ENCODE data around the gene LRP1B.

LRP1B gene

DNA sequence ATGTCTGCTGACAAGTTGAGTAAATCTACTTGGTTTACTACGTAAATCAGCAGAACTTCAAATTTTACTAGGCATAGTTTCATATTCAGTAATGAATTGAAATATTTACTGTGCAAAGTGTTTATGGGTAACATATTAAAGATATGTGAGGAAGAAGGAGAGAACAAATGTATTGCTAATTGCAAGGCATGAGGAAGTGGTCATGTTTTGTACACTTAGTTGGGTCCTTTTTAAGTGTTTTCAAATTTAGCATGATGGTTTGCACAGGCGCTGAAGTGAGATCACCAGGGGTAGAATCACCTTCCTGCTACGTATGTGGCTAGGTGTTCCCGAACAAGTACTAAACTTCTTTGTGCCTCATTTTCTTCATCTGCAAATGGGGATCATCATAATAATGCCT lies 1534.4 kb downstream of the LRP1B start:
- no peak for DNase-seq (ENCODE audit: insufficient read length)

DNA sequence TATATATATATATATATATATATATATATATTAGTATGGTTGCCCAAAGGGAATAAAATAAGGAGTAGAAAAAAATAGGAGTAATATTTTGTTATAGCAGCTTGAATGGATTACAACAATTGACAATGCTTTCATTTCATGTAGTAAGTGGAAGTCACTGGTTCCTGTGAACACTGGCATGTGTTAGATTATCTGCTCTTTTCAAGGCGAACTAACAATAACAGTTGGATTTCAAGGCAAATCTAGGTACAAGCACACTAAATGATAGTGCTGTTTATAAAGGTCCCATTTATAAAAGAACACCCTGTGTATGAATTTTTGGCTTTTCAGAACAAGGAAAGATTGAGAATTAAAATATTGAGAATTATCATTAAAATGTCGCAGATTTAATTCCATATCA lies 1535.7 kb downstream of the LRP1B start:
- FAIRE-seq (no peak), DNase-seq (ENCODE audit: insufficient read length) (no peak)
- TF ChIP-seq POLR2A (IDR thresholded peaks at IDR 0.05; ENCODE audit: low read depth, low read length) (no peak), TAF1 (IDR thresholded peaks at IDR 0.05; ENCODE audit: borderline replicate concordance, low read depth, low read length) (no peak), POLR2AphosphoS5 (IDR thresholded peaks at IDR 0.05; ENCODE audit: low read depth, low read length) (no peak)

More for the DNA sequence above, 1534.4 kb downstream of the LRP1B start:
- FAIRE-seq, result no peak
- TF ChIP-seq POLR2AphosphoS5 (IDR thresholded peaks at IDR 0.05; ENCODE audit: low read depth, low read length), result no peak
- TF ChIP-seq POLR2A (IDR thresholded peaks at IDR 0.05; ENCODE audit: low read depth, low read length), result no peak
- TF ChIP-seq TAF1 (IDR thresholded peaks at IDR 0.05; ENCODE audit: borderline replicate concordance, low read depth, low read length), result no peak

DNA sequence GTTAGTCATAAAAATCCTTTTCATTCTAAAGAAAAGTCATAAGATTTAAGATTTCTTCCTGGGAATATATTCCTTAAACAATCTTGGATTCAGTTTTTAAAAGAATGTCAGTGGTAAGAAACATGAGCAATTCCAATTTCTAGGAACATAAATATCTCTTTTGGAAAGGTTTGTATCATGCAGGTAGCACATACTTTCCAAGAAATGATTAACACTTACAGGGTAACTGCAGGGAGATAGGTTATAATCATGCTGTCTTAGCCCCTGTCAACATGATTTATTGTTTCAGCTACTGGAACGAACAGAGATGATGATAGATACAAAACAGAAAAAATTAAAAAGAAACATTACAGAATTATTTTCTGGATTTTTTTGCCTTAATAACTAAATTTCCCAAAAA lies 1537.7 kb downstream of the LRP1B start:
- TF ChIP-seq POLR2AphosphoS5 (IDR thresholded peaks at IDR 0.05; ENCODE audit: low read depth, low read length), result no peak
- TF ChIP-seq POLR2A (IDR thresholded peaks at IDR 0.05; ENCODE audit: low read depth, low read length), result no peak
- no peak for TF ChIP-seq TAF1 (IDR thresholded peaks at IDR 0.05; ENCODE audit: borderline replicate concordance, low read depth, low read length)
- DNase-seq (ENCODE audit: insufficient read length) (no peak), FAIRE-seq (no peak)

DNA sequence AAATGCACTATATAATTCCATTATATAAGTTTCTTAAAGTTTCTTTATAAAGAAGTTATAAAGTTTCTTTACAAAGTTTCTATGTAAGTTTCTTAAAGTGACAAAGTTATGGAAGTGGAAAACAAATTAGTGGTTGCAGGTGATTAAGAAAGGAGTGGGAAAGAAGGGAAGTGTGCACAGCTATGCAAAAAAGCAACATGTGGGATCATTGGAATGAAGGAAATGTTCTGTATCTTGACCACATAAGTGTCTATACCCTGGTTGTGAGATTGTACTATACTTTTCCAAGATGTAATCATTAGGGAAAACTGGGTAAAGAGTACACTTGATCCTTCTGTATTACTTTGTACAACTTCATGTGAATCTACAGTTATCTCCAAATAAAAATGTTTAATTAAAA lies 1541.1 kb downstream of the LRP1B start:
- FAIRE-seq, result no peak
- DNase-seq (ENCODE audit: insufficient read length), result no peak
- TF ChIP-seq TAF1 (IDR thresholded peaks at IDR 0.05; ENCODE audit: borderline replicate concordance, low read depth, low read length) (no peak), POLR2A (IDR thresholded peaks at IDR 0.05; ENCODE audit: low read depth, low read length) (no peak), POLR2AphosphoS5 (IDR thresholded peaks at IDR 0.05; ENCODE audit: low read depth, low read length) (no peak)

DNA sequence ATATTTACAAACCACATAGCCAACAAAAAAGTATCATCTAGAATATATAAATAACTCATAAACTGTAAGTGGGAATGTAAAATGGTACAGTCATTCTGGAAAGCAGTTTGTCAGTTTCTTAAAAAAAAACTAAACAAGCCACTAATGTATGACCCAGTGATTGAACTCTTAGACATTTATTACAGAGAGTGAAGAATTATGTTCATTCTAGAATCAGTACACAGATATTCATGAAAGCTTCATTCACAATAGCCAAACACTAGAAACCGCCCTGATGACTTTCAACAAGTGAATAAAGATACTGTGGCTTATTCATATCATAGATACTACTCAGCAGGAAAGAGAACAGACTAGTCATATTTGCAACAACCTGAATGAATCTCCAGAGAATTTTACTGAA lies 1541.5 kb downstream of the LRP1B start:
- TF ChIP-seq POLR2A (IDR thresholded peaks at IDR 0.05; ENCODE audit: low read depth, low read length) (no peak), POLR2AphosphoS5 (IDR thresholded peaks at IDR 0.05; ENCODE audit: low read depth, low read length) (no peak), TAF1 (IDR thresholded peaks at IDR 0.05; ENCODE audit: borderline replicate concordance, low read depth, low read length) (no peak)
- DNase-seq (ENCODE audit: insufficient read length) (no peak), FAIRE-seq (no peak)

DNA sequence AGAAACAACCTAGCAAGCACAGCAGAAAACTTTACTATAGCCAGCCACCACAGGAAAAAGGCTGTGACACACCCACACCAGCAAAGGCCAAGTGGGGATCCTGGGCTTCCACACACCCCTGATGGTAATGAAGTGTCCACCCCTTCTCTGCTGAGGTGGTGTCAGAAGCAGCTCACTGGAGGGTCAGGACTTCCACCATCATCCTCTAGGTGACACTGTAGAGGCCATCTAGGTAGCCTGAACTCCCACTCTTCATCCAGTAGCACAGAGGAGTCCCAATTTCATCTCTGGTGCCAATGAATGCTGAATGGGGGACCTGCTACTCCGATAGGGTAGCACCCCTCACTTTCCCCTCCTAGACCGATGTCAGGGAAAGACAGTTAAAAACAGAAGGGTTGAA lies 1544.4 kb downstream of the LRP1B start:
- TF ChIP-seq TAF1 (IDR thresholded peaks at IDR 0.05; ENCODE audit: borderline replicate concordance, low read depth, low read length) (no peak), POLR2A (IDR thresholded peaks at IDR 0.05; ENCODE audit: low read depth, low read length) (no peak), POLR2AphosphoS5 (IDR thresholded peaks at IDR 0.05; ENCODE audit: low read depth, low read length) (no peak)
- no peak for DNase-seq (ENCODE audit: insufficient read length)
- peak; percentile 71 for FAIRE-seq

DNA sequence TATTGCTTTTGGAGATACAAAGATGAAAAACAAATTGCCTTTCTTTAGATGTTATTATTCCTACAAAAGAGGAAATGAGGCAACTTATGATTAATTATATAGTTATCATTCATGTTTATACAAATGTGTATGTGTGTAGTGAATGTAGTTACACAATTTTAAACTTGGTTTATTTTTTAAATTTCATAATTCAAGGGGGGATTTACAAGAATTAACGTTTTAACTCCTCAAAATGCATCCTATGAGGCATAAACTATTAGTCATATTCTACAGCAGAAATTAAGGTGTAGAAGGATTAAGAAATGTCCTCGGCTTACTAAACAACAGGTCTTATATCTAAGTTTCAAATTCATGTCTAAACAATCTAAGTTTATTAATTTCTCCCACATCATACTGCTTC lies 1545.8 kb downstream of the LRP1B start:
- TF ChIP-seq TAF1 (IDR thresholded peaks at IDR 0.05; ENCODE audit: borderline replicate concordance, low read depth, low read length) (no peak), POLR2AphosphoS5 (IDR thresholded peaks at IDR 0.05; ENCODE audit: low read depth, low read length) (no peak), POLR2A (IDR thresholded peaks at IDR 0.05; ENCODE audit: low read depth, low read length) (no peak)
- no peak for FAIRE-seq
- DNase-seq (ENCODE audit: insufficient read length), result no peak

DNA sequence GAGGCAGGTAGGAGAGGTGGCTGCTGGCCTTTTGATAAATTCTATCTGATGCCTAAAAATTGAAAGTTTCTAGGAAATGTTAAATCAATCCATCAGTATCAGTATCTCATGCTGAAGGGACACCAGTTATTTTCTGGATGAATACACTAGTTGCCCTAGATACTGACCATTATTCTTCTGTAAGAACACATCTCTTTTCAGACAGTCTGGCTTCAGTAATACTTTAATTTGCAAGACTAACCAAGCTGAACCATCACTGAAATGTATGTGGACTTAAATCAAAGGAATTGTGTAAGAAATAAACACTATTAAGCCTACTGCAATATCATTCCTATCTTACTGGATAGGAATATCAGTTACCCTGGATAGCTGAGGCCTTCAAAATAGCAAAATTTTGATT lies 1546.3 kb downstream of the LRP1B start:
- TF ChIP-seq POLR2A (IDR thresholded peaks at IDR 0.05; ENCODE audit: low read depth, low read length) (no peak), POLR2AphosphoS5 (IDR thresholded peaks at IDR 0.05; ENCODE audit: low read depth, low read length) (no peak), TAF1 (IDR thresholded peaks at IDR 0.05; ENCODE audit: borderline replicate concordance, low read depth, low read length) (no peak)
- no peak for FAIRE-seq
- no peak for DNase-seq (ENCODE audit: insufficient read length)

DNA sequence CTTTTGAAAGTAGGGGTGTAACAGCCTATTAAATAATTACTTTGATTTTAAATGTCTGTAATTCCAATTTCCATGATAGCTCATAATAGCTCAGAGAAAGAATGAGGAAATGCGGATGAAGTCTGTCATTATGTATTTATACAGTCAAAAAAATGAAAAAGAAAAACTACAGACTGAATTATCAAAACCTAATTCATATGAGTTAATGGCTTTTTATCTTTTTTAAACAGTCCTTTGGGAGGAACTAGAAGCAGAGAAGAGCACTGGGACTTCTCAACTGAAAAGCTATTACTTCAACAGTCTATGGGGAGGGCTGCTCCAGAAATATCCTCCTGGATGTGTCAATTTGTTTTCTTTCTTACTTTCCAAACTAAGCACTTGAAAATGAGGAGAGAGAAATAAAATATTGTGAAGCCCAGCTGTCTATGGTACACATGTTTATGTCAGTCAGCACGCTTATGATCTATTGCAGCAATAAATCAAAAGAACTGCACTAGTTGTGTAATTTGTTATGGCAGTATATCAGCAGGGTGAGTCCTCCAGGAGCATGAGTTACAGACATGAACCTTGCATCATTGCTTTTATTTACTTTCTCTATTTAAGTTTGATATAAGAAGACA lies 1550.2 kb downstream of the LRP1B start:
- TF ChIP-seq POLR2AphosphoS5 (IDR thresholded peaks at IDR 0.05; ENCODE audit: low read depth, low read length) (no peak), POLR2A (IDR thresholded peaks at IDR 0.05; ENCODE audit: low read depth, low read length) (no peak), TAF1 (IDR thresholded peaks at IDR 0.05; ENCODE audit: borderline replicate concordance, low read depth, low read length) (no peak)
- FAIRE-seq (no peak), DNase-seq (ENCODE audit: insufficient read length) (no peak)

DNA sequence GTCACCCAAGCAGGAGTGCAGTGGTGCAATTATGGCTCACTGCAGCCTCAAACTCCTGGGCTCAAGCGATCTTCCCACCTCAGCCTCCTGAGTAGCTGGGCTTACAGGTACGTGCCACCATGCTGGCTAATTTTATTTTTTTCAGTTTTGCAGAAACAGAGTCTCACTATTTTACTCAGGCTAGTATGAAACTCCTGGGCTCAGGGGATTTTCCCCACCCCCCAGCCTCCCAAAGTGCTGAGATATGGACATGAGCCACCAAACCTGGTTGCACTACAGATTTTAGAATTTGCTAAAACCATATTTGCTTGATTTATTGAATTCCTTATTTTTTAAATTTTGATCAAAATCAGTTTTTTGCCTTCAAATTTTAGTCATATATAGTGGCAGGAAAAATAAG lies 1553.4 kb downstream of the LRP1B start:
- TF ChIP-seq POLR2AphosphoS5 (IDR thresholded peaks at IDR 0.05; ENCODE audit: low read depth, low read length) (no peak), TAF1 (IDR thresholded peaks at IDR 0.05; ENCODE audit: borderline replicate concordance, low read depth, low read length) (no peak), POLR2A (IDR thresholded peaks at IDR 0.05; ENCODE audit: low read depth, low read length) (no peak)
- FAIRE-seq (no peak), DNase-seq (ENCODE audit: insufficient read length) (no peak)

DNA sequence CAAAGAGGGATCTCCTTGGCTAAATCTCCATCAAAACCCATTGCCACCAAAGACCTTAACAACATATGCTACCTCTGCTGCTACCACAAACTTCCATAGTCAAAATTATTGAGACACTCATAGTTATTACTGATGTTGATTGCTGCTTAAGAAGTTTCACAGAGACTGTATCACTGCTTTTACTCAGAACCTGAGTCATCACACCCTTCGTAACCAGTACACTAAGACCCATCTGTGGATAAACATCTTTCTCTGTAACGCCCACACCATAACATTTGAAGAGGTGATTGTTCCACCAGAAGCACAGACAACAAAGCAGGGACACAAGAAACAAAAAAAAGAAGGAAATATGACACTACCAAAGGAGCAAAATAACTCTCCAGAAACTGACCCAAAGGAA lies 1563.1 kb downstream of the LRP1B start:
- FAIRE-seq (no peak), DNase-seq (ENCODE audit: insufficient read length) (no peak)
- TF ChIP-seq TAF1 (IDR thresholded peaks at IDR 0.05; ENCODE audit: borderline replicate concordance, low read depth, low read length) (no peak), POLR2A (IDR thresholded peaks at IDR 0.05; ENCODE audit: low read depth, low read length) (no peak), POLR2AphosphoS5 (IDR thresholded peaks at IDR 0.05; ENCODE audit: low read depth, low read length) (no peak)

DNA sequence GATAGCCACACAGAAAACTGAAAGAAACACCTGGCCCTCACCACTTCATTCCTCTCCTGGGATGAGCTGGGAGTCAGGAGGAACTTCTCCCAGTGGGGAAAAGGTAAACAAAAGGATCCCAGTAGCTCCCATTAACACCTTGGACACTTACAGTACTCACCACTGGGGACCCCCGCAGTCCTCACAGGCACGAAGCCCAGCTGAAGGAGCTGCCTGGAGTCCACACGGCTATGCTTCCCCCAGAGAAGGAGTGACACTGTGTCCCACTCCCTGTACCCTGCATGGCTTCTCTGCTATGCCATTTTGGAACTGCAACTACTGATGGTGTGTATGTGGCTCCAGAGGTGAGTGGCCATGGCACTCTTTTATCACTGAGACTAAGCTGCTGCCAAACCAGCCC lies 1565.1 kb downstream of the LRP1B start:
- no peak for FAIRE-seq
- no peak for TF ChIP-seq POLR2A (IDR thresholded peaks at IDR 0.05; ENCODE audit: low read depth, low read length)
- no peak for TF ChIP-seq TAF1 (IDR thresholded peaks at IDR 0.05; ENCODE audit: borderline replicate concordance, low read depth, low read length)
- no peak for TF ChIP-seq POLR2AphosphoS5 (IDR thresholded peaks at IDR 0.05; ENCODE audit: low read depth, low read length)
- no peak for DNase-seq (ENCODE audit: insufficient read length)
